Mucosa of rectum (tissue), 2 donors: Measurements from ENCODE around the gene CDC27.
"Not testable (repeated sequence)": the region's sequence is repeated elsewhere in the genome, so short reads cannot be mapped to it uniquely, and the experiment has no call there.

Experiments
- H3K27ac ChIP-seq, 2 donors: one replicate each; pipeline ENCODE4 v1.7.0; 2013; ENCODE audit warnings: inconsistent platforms in 2 of 2, low read depth in 2 of 2, low read length in 2 of 2
- H3K27me3 ChIP-seq, 2 donors: one replicate each; pipeline ENCODE4 v1.7.0; 2013; ENCODE audit warnings: low read length in 2 of 2; ENCODE audit not compliant: control insufficient read depth in 2 of 2, insufficient read depth in 2 of 2
- H3K36me3 ChIP-seq, 2 donors: one replicate each; pipeline ENCODE4 v1.7.0; 2013; ENCODE audit warnings: low read length in 2 of 2; ENCODE audit not compliant: control insufficient read depth in 2 of 2, insufficient read depth in 2 of 2
- H3K4me1 ChIP-seq, 2 donors: one replicate each; pipeline ENCODE4 v1.7.0; 2013; ENCODE audit warnings: low read length in 2 of 2, mild to moderate bottlenecking in 1 of 2; ENCODE audit not compliant: control insufficient read depth in 2 of 2, insufficient read depth in 2 of 2
- H3K4me3 ChIP-seq, 2 donors: one replicate each; pipeline ENCODE4 v1.7.0; 2013; ENCODE audit warnings: low read length in 2 of 2
- H3K9ac ChIP-seq, 2 donors: one replicate each; pipeline ENCODE4 v1.7.0; 2013; ENCODE audit warnings: low read length in 2 of 2, low read depth in 1 of 2, mild to moderate bottlenecking in 1 of 2
- H3K9me3 ChIP-seq, 2 donors: one replicate each; pipeline ENCODE4 v1.7.0; 2013; ENCODE audit warnings: low read length in 2 of 2; ENCODE audit not compliant: control insufficient read depth in 2 of 2
- donor health status: healthy.
- donor health status: Normal muscosa, but diverticular disease.

The CDC27 gene

GRCh38 chr17:47229535-47230443 lies 40.7 kb upstream of the CDC27 start:
- Histone ChIP-seq H3K27ac (peak overlapping the region in 1 of 2 donors; percentile 28), H3K4me3 (peak overlapping the region; percentile 38 to 60)

GRCh38 chr17:47227862-47228261 lies 38.8 kb upstream of the CDC27 start:
- peaks cover 24 to 26% of the 10 kb centered on the region in 2 donors for H3K4me1 ChIP-seq
- no peak overlapping the region for H3K27ac ChIP-seq

More at GRCh38 chr17:47229535-47230443, 40.7 kb upstream of the CDC27 start:
- Histone ChIP-seq H3K27me3 (no peaks in the 10 kb centered on the region), H3K9me3 (no peaks in the 10 kb centered on the region), H3K9ac (peak overlapping the region; percentile 18 to 57), H3K36me3 (no peaks in the 10 kb centered on the region), H3K4me1 (peaks cover 19% of the 10 kb centered on the region in 2 donors)

GRCh38 chr17:47225911-47226688 lies 37.0 kb upstream of the CDC27 start:
- H3K4me1 ChIP-seq: peaks cover 26% of the 10 kb centered on the region in 2 donors
- H3K36me3 ChIP-seq: no peaks in the 10 kb centered on the region
- no peaks in the 10 kb centered on the region for H3K9me3 ChIP-seq
- peak overlapping the region; percentile 49 to 61 for H3K27ac ChIP-seq
- H3K27me3 ChIP-seq: no peaks in the 10 kb centered on the region
- H3K4me3 ChIP-seq: no peak overlapping the region
- H3K9ac ChIP-seq: no peak overlapping the region

More at GRCh38 chr17:47227862-47228261, 38.8 kb upstream of the CDC27 start:
- H3K36me3 ChIP-seq: no peaks in the 10 kb centered on the region
- H3K4me3 ChIP-seq: no peak overlapping the region
- H3K27me3 ChIP-seq: no peaks in the 10 kb centered on the region
- H3K9me3 ChIP-seq: no peaks in the 10 kb centered on the region
- no peak overlapping the region for H3K9ac ChIP-seq

DNA sequence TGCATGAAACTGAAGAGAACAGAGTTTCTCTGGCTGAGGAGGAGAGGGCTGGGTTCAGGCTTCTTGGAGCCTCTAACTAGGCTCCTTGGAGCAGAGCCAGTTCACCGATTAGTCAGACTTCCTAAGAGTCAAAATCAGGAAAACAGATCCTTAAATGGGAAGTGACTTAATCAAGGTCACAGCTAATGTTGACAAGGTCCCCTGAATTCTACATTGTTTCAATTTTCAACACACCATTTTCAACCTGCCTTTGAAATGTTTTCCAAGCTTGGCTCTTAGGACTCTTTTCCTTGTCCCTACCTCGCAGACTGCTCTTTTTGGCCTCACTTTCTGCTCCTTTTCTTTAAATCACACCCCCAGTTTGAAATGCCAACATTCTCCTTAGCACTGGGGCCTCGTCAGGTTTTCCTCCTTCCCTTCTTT lies 36.4 kb upstream of the CDC27 start:
- no peaks in the 10 kb centered on the region for H3K36me3 ChIP-seq
- peaks cover 25 to 26% of the 10 kb centered on the region in 2 donors for H3K4me1 ChIP-seq
- H3K27me3 ChIP-seq: no peaks in the 10 kb centered on the region
- H3K27ac ChIP-seq: peak overlapping the region; percentile 59 to 61
- no peaks in the 10 kb centered on the region for H3K9me3 ChIP-seq
- no peak overlapping the region for H3K4me3 ChIP-seq
- no peak overlapping the region for H3K9ac ChIP-seq

DNA sequence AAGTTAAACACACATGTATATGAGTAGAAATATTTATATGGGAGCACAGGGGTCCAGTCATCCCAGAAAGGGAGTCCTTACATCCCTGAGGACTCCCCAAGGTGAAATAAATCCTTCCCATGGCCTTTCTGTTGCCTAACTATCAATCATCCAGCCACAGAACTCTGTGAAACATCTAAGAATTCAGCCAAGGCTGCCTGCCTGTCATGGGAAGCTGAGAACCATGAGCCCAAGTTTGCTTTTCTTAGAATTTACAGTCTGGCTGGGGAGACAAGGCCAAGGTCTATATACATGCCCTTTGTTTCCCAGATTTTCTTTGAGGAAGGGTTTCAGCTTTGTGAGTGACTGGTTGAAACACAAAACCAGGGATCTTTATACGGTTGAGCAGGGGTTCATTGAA lies 35.9 kb upstream of the CDC27 start:
- H3K27me3 ChIP-seq: no peaks in the 10 kb centered on the region
- no peaks in the 10 kb centered on the region for H3K36me3 ChIP-seq
- no peak overlapping the region for H3K4me3 ChIP-seq
- H3K27ac ChIP-seq: peak overlapping the region; percentile 59 to 61
- no peaks in the 10 kb centered on the region for H3K9me3 ChIP-seq
- no peak overlapping the region for H3K9ac ChIP-seq
- peaks cover 21 to 23% of the 10 kb centered on the region in 2 donors for H3K4me1 ChIP-seq

DNA sequence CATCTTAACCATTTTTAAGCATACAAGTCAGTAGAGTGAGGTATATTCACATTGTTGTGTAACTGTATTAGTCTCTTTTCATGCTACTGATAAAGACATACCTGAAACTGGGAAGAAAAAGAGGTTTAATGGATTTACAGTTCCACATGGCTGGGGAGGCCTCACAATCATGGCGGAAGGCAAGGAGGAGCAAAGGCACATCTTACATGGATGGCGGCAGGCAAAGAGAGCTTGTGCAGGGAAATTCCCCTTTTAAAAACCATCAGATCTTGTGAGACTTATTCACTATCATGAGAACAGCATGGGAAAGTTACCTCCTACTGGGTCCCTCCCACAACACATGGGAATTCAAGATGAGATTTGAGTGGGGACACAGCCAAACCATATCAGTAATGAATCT lies 35.0 kb upstream of the CDC27 start:
- H3K27ac ChIP-seq: peak overlapping the region in 1 of 2 donors; percentile 59
- H3K9ac ChIP-seq, H3K4me3 ChIP-seq, H3K9me3 ChIP-seq, H3K36me3 ChIP-seq, H3K27me3 ChIP-seq: not testable (repeated sequence)
- H3K4me1 ChIP-seq: peaks cover 18% of the 10 kb centered on the region in 2 donors

GRCh38 chr17:47223460-47223859 lies 34.4 kb upstream of the CDC27 start:
- no peaks in the 10 kb centered on the region for H3K27me3 ChIP-seq
- no peaks in the 10 kb centered on the region for H3K36me3 ChIP-seq

GRCh38 chr17:47223007-47223406 lies 33.9 kb upstream of the CDC27 start:
- no peaks in the 10 kb centered on the region for H3K9me3 ChIP-seq
- H3K4me1 ChIP-seq: peaks cover 18% of the 10 kb centered on the region in 2 donors
- no peak overlapping the region for H3K27ac ChIP-seq
- no peak overlapping the region for H3K4me3 ChIP-seq
- no peaks in the 10 kb centered on the region for H3K27me3 ChIP-seq
- H3K36me3 ChIP-seq: no peaks in the 10 kb centered on the region
- H3K9ac ChIP-seq: no peak overlapping the region

More at GRCh38 chr17:47223460-47223859, 34.4 kb upstream of the CDC27 start:
- Histone ChIP-seq H3K4me3 (no peak overlapping the region), H3K27ac (no peak overlapping the region), H3K9me3 (no peaks in the 10 kb centered on the region), H3K9ac (no peak overlapping the region), H3K4me1 (peaks cover 18% of the 10 kb centered on the region in 2 donors)

DNA sequence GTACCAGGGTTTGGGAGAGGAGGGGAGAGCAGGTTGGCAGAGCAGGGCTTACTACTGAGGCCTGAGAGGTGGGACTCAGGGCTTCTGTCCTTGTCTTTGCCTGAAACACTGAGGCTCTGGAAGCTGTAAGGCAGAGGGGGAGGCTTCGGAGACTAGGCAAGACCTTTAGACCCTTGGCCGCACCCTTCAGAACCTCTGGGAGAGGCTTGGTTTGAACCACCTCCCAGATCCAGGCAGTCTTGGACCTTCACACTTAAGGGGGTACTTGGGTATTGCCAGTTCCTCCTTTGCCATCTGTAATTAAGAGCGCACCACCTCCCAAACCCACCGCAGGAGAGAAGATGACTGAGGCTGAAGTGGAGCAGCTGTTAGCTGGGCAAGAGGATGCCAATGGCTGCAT lies 33.0 kb upstream of the CDC27 start:
- no peak overlapping the region for H3K4me3 ChIP-seq
- H3K4me1 ChIP-seq: peaks cover 18% of the 10 kb centered on the region in 2 donors
- H3K36me3 ChIP-seq: no peaks in the 10 kb centered on the region
- H3K9me3 ChIP-seq: no peaks in the 10 kb centered on the region
- H3K27me3 ChIP-seq: no peaks in the 10 kb centered on the region
- no peak overlapping the region for H3K9ac ChIP-seq
- H3K27ac ChIP-seq: no peak overlapping the region

GRCh38 chr17:47221154-47221553 lies 32.1 kb upstream of the CDC27 start:
- Histone ChIP-seq H3K27ac (no peak overlapping the region), H3K9me3 (no peaks in the 10 kb centered on the region), H3K4me3 (no peak overlapping the region), H3K27me3 (no peaks in the 10 kb centered on the region), H3K9ac (no peak overlapping the region), H3K36me3 (no peaks in the 10 kb centered on the region), H3K4me1 (peaks cover 18% of the 10 kb centered on the region in 2 donors)
